Heart right ventricle (tissue), 16 donors: ENCODE data around the gene EFCAB6. TPM values are rescaled to one million over a fixed set of nuclear protein-coding genes. Genes with fewer than 3 reads are reported as not detected.

Source experiments
- ATAC-seq, 8 donors: fragments of 200-7000 bp; cut with Tn5 transposase; one replicate each; pipeline ENCODE4 v1.9.1; 2020; ENCODE audit warnings: mild to moderate bottlenecking in 8 of 8, moderate library complexity in 8 of 8, moderate number of reproducible peaks in 1 of 8
- DNase-seq, 2 donors: peaks; one replicate each; pipeline ENCODE4 v3.0.0-alpha.2; 2020
- H3K27ac ChIP-seq, 10 donors: fragments of 200-600 bp; sonication (generic) in 2 of 10; one replicate each; pipeline versions ENCODE4 v1.5.0 to v1.8.0; 2020 to 2022; ENCODE audit warnings: mild to moderate bottlenecking in 3 of 10
- H3K27me3 ChIP-seq, 7 donors: fragments of 200-600 bp; one replicate each; pipeline ENCODE4 v1.8.0; 2021 to 2022; ENCODE audit warnings: mild to moderate bottlenecking in 2 of 7
- H3K36me3 ChIP-seq, 9 donors: fragments of 200-600 bp; sonication (generic) in 1 of 9; one replicate each; pipeline versions ENCODE4 v1.5.0 to v1.8.0; 2020 to 2022; ENCODE audit warnings: mild to moderate bottlenecking in 2 of 9
- H3K4me1 ChIP-seq, 9 donors: fragments of 200-600 bp; sonication (generic) in 1 of 9; one replicate each; pipeline versions ENCODE4 v1.5.0 to v1.8.0; 2020 to 2022; ENCODE audit warnings: mild to moderate bottlenecking in 4 of 9
- H3K4me3 ChIP-seq, 10 donors: fragments of 200-600 bp; sonication (generic) in 2 of 10; one replicate each; pipeline versions ENCODE4 v1.5.0 to v1.8.0; 2020 to 2022; ENCODE audit warnings: mild to moderate bottlenecking in 7 of 10, moderate library complexity in 2 of 10
- H3K9me3 ChIP-seq, 11 donors: fragments of 200-600 bp in 10 of 11; sonication (generic) in 2 of 11; one replicate each; pipeline versions ENCODE4 v1.5.0 to v1.8.0; 2013 to 2022; ENCODE audit warnings: mild to moderate bottlenecking in 2 of 11, control low read depth in 1 of 11, moderate library complexity in 1 of 11
- CTCF ChIP-seq, 9 donors: fragments of 200-600 bp; sonication (generic) in 2 of 9; IDR thresholded peaks; one replicate each; pipeline versions ENCODE4 v1.5.0 to v1.8.0; 2021 to 2022; ENCODE audit warnings: antibody characterized with exemption in 9 of 9, mild to moderate bottlenecking in 5 of 9, moderate library complexity in 1 of 9
- WGBS, 2 donors: extraction: QIAGEN DNeasy Blood & Tissue Kit; methylation state at CpG; one replicate each; pipeline ENCODE4 v1.1.7; 2013; ENCODE audit warnings: inconsistent platforms in 1 of 2; 5-methylcytosine and 5-hydroxymethylcytosine counted together
- intact Hi-C, 10 donors: fragments of 100-400 bp; cut with DNase I; formaldehyde crosslinking; loops; one replicate each; pipeline versions ENCODE4 v1.11.1 to v1.14.2; 2022
- polyA plus RNA-seq, 2 donors: library from polyadenylated mRNA; stranded (reverse); fragments of 200-250 nt; gene quantifications; one replicate each; pipeline ENCODE4 v1.2.3, GENCODE V29; 2013
- total RNA-seq, 10 donors: library from RNA; stranded (reverse); fragmentation: NEBNext Ultra II Directional in 3 of 10; extraction: Animal tissue kit (Norgen Biotek cat#: 25700) in 3 of 10; gene quantifications; one replicate each; pipeline versions ENCODE4 v1.2.1 to v1.2.4, GENCODE V29; 2021 to 2023
- donor health status: Arrhythmogenic right ventricular cardiomyopathy.
- donor health status: ischemic (EF 13 %, LVEDD 7.1; RV severe dilation, severe dysfunction).
- donor health status: healthy with polysubstance abuse.
- donor health status: DM: no; HTN: yes; CAD: no.
- donor health status: DM: no; HTN: no; CAD: no.
- donor health status: ischemic (EF 25% LVEDD 6.9; RV normal size, moderate dysfunction).
- donor health status: ischemic (EF 25% LVEDD 5.7; RV mildly dilated, moderate dysfunction).
- donor health status: healthy.
- donor health status: DM: yes; HTN: yes; CAD: no.
- donor health status: Ischemic cardiomyopathy.
- donor health status: ischemic (EF 35%, LVEDD 5.7; RV mildly dilated, moderate dysfunction).
- donor health status: nonischemic (EF 11% LVEDD 7.7; RV severe dilation, severe dysfunction).
- donor health status: DM: yes; HTN: yes; CAD: no.
- donor health status: PGD.
- donor health status: ischemic (EF 29% LVEDD 5.4; RV normal size, mild dysfunction).
- donor health status: nonischemic (EF 23%, LVEDD 6.1; RV moderate dilation, normal function).

The EFCAB6 gene
- total and polyA plus RNA-seq, 12 donors, result 0.25 to 4.3 (median 1.8) TPM

DNA sequence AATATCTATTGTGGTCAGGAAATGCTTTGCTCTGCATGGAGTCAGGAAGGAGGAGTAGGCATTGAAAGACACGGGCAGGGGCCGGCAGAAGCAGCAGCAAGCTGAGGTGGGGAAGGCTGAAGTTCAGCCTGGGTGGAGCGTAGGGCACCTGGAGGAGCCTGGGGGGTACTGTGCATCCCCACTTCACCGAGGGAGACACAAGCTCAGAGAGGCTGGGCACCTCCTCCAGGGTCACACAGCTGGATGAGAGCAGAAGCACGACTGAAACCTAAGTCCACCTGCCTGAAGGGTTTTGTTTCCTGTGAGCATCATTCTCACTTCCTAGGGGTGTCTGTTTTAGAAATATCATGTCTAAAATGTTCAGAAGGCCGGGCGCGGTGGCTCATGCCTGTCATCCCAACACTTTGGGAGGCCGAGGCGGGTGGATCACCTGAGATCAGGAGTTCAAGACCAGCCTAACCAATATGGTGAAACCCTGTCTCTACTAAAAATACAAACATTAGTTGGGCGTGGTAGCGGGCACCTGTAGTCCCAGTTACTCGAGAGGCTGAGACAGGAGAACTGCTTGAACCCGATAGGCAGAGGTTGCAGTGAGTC is 262.0 kb downstream of the EFCAB6 start:
- DNase-seq (no peak), ATAC-seq (no peak)
- no peak overlapping the region for H3K4me3 ChIP-seq
- TF ChIP-seq CTCF (IDR thresholded peaks at IDR 0.05), result no peak
- no peaks in the 10 kb centered on the region for H3K4me1 ChIP-seq
- intact Hi-C loops, result no loop called here
- peaks cover 0 to 6% (median 0%) of the 10 kb centered on the region in 11 donors for H3K9me3 ChIP-seq
- no peaks in the 10 kb centered on the region for H3K27me3 ChIP-seq
- H3K27ac ChIP-seq, result no peak overlapping the region
- WGBS, 2 donors, result 77 to 78% methylated on average over 14 of the region's 14 CpGs
- no peaks in the 10 kb centered on the region for H3K36me3 ChIP-seq

DNA sequence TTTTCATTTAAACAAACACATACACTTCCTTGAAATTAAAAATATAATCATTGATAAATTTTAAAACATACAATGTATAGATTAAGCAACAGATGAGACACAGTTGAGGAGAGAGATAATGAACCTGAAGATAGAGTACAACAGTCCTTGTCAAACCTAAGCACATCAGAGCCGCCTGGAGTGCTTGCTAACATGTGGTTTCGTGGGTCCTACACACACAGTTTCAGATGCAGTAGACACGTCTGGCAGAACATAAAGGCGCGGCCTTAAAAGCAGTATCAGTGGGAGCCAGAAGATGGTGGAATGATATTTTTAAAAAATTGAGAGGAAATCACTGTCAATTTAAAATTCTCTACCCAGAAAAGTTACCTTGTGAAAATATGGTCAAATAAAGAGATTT is 265.9 kb downstream of the EFCAB6 start:
- H3K27me3 ChIP-seq, result peaks cover 0 to 10% (median 0%) of the 10 kb centered on the region in 7 donors
- ATAC-seq (no peak), DNase-seq (no peak)
- H3K4me1 ChIP-seq, result no peaks in the 10 kb centered on the region
- intact Hi-C loops, result no loop called here
- H3K4me3 ChIP-seq, result no peak overlapping the region
- WGBS, 2 donors, result 86 to 90% methylated on average over 5 of the region's 5 CpGs
- TF ChIP-seq CTCF (IDR thresholded peaks at IDR 0.05), result no peak
- no peaks in the 10 kb centered on the region for H3K36me3 ChIP-seq
- H3K27ac ChIP-seq, result no peak overlapping the region
- H3K9me3 ChIP-seq, result no peaks in the 10 kb centered on the region

DNA sequence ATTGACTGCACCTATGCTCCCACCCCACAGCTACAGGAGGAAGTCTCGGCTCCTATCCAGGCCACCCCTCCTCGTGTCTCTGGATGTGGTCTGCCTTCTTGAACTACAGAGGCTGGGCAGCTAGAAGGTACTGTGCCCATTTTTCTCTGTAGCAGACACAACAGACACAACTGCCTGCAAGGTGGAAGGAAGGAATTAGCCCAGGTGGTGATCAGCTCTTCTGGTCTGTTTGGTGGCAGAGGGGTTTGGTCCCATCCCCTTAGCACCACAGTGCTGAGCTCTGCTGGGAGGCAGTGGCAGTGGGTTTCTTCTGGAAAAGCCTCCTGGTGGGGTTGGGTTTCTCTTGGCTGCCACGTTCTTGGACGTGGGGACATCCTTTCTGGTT is 267.8 kb downstream of the EFCAB6 start:
- Histone ChIP-seq H3K9me3 (no peaks in the 10 kb centered on the region), H3K27ac (no peak overlapping the region), H3K36me3 (no peaks in the 10 kb centered on the region), H3K27me3 (peaks cover 0 to 10% (median 0%) of the 10 kb centered on the region in 7 donors), H3K4me1 (no peaks in the 10 kb centered on the region), H3K4me3 (no peak overlapping the region)
- DNase-seq (no peak), ATAC-seq (no peak)
- WGBS, 2 donors, result 69% methylated on average over 4 of the region's 4 CpGs
- TF ChIP-seq CTCF (IDR thresholded peaks at IDR 0.05), result no peak
- intact Hi-C loops, result no loop called here

- DNase-seq (no peak), ATAC-seq (no peak)
- Histone ChIP-seq H3K27me3 (peaks cover 0 to 10% (median 0%) of the 10 kb centered on the region in 7 donors), H3K36me3 (no peaks in the 10 kb centered on the region), H3K27ac (no peak overlapping the region), H3K9me3 (no peaks in the 10 kb centered on the region), H3K4me3 (no peak overlapping the region), H3K4me1 (no peaks in the 10 kb centered on the region)
- no peak for TF ChIP-seq CTCF (IDR thresholded peaks at IDR 0.05)
- WGBS, 2 donors, result 78 to 81% methylated on average over 12 of the region's 12 CpGs
- intact Hi-C loops, result no loop called here
These were observed 268.4 kb downstream of the EFCAB6 start for GRCh38 chr22:43543522-43544288.
